ENCODE data around the gene RND1.

GRCh38 chr12:48878548-48878947 is 12.9 kb upstream of the RND1 start:
- TF ChIP-seq CTCF (IDR thresholded peaks at IDR 0.05) (no peak), POLR2A (IDR thresholded peaks at IDR 0.05) (no peak)

All from breast epithelium (tissue), 3 donors.